Stimulated activated CD4-positive, alpha-beta T cell treated with anti-CD3 and anti-CD28 coated beads, Interleukin-2, amount 100 ng/mL, for 24 hours (primary cell): ENCODE data around the gene TEN1.
"Not testable (repeated sequence)": the region's sequence is repeated elsewhere in the genome, so short reads cannot be mapped to it uniquely, and the experiment has no call there.

Experiments
- DNase-seq, 2 donors: peaks; one replicate each; pipeline ENCODE4 v3.0.0-alpha.2; 2020

Gene TEN1

GRCh38 chr17:76032073-76032779 is 53.2 kb downstream of the TEN1 start:
- DNase-seq: no peak

GRCh38 chr17:76032780-76033108 is 53.7 kb downstream of the TEN1 start:
- no peak for DNase-seq

GRCh38 chr17:76033139-76033538 is 54.1 kb downstream of the TEN1 start:
- no peak for DNase-seq

GRCh38 chr17:76034428-76035350 is 55.6 kb downstream of the TEN1 start:
- DNase-seq: no peak

GRCh38 chr17:76036497-76037261 is 57.6 kb downstream of the TEN1 start:
- DNase-seq: no peak

- no peak for DNase-seq
Observed at GRCh38 chr17:76038050-76038449, 59.0 kb downstream of the TEN1 start.

- no peak for DNase-seq
Observed at GRCh38 chr17:76039121-76039520, 60.1 kb downstream of the TEN1 start.

- DNase-seq: no peak
Observed at GRCh38 chr17:76040376-76040775, 61.3 kb downstream of the TEN1 start.

GRCh38 chr17:76042868-76043267 is 63.8 kb downstream of the TEN1 start:
- not testable (repeated sequence) for DNase-seq

GRCh38 chr17:76044475-76045007 is 65.5 kb downstream of the TEN1 start:
- DNase-seq: not testable (repeated sequence)

GRCh38 chr17:76046064-76046463 is 67.0 kb downstream of the TEN1 start:
- no peak for DNase-seq

- no peak for DNase-seq
Observed at GRCh38 chr17:76048025-76048605, 69.1 kb downstream of the TEN1 start.

GRCh38 chr17:76048711-76049110 is 69.7 kb downstream of the TEN1 start:
- DNase-seq: no peak

- DNase-seq: no peak
Observed at GRCh38 chr17:76049239-76049638, 70.2 kb downstream of the TEN1 start.

GRCh38 chr17:76049836-76050537 is 70.9 kb downstream of the TEN1 start:
- no peak for DNase-seq
